Activated naive CD4-positive, alpha-beta T cell treated with anti-CD3 and anti-CD28 coated beads, Interleukin-2, amount 50 U/mL, for 24 hours (primary cell): ENCODE results near the gene SLC25A13.
"Not testable (repeated sequence)": the region's sequence is repeated elsewhere in the genome, so short reads cannot be mapped to it uniquely, and the experiment has no call there.

Source experiments
- H3K27ac Mint-ChIP-seq: one replicate; pipeline ENCODE4 v1.8.0; 2021; ENCODE audit warnings: mild to moderate bottlenecking, mixed read lengths
- H3K27me3 Mint-ChIP-seq: one replicate; pipeline ENCODE4 v1.8.0; 2021; ENCODE audit warnings: mixed read lengths
- H3K36me3 Mint-ChIP-seq: one replicate; pipeline ENCODE4 v1.8.0; 2021; ENCODE audit warnings: mixed read lengths
- H3K4me1 Mint-ChIP-seq: one replicate; pipeline ENCODE4 v1.8.0; 2021; ENCODE audit warnings: mixed read lengths
- H3K4me3 Mint-ChIP-seq: one replicate; pipeline ENCODE4 v1.8.0; 2021; ENCODE audit warnings: mild to moderate bottlenecking, mixed read lengths
- H3K9me3 Mint-ChIP-seq: one replicate; pipeline ENCODE4 v1.8.0; 2021; ENCODE audit warnings: mixed read lengths

Gene SLC25A13, protein sequence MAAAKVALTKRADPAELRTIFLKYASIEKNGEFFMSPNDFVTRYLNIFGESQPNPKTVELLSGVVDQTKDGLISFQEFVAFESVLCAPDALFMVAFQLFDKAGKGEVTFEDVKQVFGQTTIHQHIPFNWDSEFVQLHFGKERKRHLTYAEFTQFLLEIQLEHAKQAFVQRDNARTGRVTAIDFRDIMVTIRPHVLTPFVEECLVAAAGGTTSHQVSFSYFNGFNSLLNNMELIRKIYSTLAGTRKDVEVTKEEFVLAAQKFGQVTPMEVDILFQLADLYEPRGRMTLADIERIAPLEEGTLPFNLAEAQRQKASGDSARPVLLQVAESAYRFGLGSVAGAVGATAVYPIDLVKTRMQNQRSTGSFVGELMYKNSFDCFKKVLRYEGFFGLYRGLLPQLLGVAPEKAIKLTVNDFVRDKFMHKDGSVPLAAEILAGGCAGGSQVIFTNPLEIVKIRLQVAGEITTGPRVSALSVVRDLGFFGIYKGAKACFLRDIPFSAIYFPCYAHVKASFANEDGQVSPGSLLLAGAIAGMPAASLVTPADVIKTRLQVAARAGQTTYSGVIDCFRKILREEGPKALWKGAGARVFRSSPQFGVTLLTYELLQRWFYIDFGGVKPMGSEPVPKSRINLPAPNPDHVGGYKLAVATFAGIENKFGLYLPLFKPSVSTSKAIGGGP

DNA sequence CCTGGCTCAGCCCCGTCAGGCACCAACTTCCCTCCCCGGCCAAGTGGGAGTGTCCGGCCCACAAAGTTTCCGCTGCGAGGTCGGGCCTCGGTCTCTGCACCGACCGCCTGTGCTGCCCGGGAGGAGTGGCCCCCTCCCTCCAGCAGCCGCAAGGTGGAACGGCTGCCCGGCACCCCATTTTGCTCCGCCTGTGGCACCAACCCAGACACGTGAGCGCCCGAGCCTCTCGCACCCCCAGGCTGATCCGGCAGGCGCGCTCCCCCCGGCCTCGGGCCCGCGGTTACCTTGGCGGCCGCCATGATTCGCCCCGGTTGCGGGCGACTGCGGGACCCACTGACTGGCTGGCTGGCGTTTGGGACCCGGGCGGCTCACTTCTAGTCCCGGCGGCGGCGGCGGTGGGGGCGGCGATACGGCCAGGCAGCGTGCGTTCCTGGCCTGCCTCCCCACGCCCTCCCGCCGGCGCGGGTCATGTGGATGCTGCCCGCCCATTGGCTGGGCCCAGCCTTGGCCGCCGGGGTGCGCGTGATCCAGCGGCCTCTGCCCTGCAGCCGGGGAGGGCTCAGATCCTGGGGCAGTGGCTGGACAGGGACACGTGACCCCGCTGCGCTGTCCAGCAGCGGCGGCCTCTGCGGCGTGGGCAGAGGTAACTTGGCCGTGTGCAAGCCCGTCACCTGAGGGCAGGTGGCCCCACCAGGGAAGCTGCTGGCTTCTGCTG is at the start of gene SLC25A13:
SLC25A13 (minus strand) TSS at position 441 of the 715 bp plus-strand sequence; CDS start at position 299, 142 bp downstream.
- Mint-ChIP-seq H3K4me3 (peak within 1 kb of the TSS; percentile 93), H3K4me1 (peaks cover 37% of the 10 kb centered on the region), H3K27me3 (no peaks in the 10 kb centered on the region), H3K9me3 (no peaks in the 10 kb centered on the region), H3K27ac (peak within 1 kb of the TSS; percentile 96), H3K36me3 (peaks cover 5% of the 10 kb centered on the region)

DNA sequence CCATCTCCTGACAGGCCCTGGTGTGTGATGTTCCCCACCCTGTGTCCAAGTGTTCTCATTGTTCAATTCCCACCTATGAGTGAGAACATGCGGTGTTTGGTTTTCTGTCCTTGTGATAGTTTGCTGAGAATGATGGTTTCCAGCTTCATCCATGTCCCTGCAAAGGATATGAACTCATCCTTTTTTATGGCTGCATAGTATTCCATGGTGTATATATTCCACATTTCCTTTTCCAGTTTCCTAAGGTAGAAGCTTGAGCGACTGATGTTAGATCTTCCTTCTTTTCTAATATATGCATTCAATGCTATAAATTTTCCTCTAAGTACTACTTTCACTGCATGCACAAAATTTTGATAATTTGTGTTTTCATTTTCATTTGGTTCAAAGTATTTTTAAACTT is 44.0 kb upstream of the SLC25A13 start:
- not testable (repeated sequence) for H3K36me3 Mint-ChIP-seq, H3K4me3 Mint-ChIP-seq, H3K4me1 Mint-ChIP-seq

DNA sequence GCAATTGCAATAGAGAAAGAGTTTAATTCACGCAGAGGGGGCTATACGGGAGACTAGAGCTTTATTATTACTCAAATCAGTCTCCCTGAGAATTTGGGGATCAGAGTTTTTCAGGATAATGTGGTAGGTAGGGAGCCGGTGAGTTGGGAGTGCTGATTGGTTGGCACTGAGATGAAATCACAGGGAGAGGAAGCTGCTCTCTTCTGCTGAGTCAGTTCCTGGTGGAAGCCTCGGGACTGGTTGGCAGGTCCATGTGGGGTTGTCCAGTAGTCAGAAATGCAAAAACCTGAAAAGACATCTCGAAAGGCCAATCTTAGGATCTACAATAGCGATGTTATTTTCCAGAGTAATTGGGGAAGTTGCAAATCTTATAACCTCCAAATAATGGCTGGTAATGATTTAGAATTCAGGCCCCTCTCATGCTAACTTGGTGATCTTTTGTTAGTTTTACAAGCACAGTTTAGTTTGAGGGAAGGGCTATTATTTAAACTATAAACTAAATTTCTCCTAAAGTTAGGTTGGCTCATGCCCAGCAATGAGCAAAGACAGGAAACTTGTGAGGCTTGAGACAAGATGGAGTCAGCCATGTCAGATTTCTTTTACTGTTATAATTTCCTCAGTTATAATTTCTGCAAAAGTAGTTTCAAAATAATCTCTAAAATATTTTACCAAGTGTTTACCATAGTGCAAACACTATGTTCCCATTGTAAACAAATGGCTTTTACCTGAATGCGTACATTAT is 39.4 kb upstream of the SLC25A13 start:
- Mint-ChIP-seq H3K36me3 (peaks cover 2% of the 10 kb centered on the region), H3K27ac (no peak overlapping the region), H3K27me3 (peaks cover 6% of the 10 kb centered on the region), H3K9me3 (peaks cover 4% of the 10 kb centered on the region), H3K4me3 (no peak overlapping the region), H3K4me1 (no peaks in the 10 kb centered on the region)

More for the DNA sequence above, 44.0 kb upstream of the SLC25A13 start:
- Mint-ChIP-seq H3K9me3 (peaks cover 11% of the 10 kb centered on the region), H3K27me3 (peaks cover 10% of the 10 kb centered on the region)
- H3K27ac Mint-ChIP-seq = not testable (repeated sequence)

DNA sequence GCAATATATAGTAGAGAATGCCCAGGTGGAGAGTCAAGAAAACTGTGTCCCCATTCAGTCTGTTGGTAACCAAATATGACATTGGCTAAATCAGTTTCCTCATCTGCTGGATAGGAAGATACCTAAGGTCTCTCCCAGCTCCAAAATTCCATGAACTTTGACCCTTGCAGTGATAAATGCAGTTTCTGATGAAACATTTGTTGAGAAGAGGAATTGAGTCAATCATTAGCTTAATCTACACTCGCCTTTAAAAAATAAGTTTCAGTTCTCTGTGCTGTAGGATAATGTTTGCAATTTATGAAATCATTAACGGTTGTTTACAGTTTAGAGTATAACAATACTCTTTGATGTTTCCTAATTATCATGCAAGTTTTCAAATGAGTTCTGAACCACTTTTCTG is 38.0 kb upstream of the SLC25A13 start:
- H3K27me3 Mint-ChIP-seq = no peaks in the 10 kb centered on the region

DNA sequence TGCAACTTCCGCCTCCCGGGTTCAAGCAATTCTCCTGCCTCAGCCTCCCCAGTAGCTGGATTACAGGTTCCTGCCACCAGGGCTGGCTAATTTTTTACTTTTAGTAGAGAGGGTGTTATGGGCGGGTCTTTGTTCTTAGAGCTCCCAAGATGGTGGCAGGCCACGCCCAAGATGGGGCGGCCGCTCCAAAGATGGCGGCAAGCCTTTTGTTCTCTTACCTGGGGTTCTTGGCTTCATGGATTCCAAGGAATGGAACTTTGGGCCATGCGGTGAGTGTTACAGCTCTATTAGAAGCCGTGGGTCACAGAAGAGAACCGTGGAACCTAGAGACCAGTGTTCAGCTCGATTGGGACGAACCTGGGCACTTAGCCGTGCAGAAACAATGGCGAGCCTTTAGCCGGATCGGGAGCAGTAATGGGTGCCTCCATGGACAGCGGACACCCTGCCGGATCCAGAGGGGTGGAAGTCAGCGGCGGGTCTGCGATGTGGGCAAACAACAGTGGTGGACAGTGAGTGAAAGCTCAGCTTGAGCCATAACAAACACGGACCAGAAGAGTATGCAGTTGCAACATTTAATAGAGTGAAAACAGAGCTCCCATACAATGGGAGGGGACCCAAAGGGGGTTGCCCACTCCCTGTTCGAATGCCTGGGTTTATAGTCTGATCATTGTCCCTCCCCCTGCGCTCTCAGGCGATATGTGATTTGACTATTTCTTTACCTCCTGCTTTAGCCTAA is 36.5 kb upstream of the SLC25A13 start:
- not testable (repeated sequence) for H3K4me1 Mint-ChIP-seq, H3K4me3 Mint-ChIP-seq, H3K36me3 Mint-ChIP-seq, H3K9me3 Mint-ChIP-seq, H3K27me3 Mint-ChIP-seq
- peak overlapping the region; percentile 30 for H3K27ac Mint-ChIP-seq

More for the DNA sequence above, 38.0 kb upstream of the SLC25A13 start:
- H3K4me1 Mint-ChIP-seq = no peaks in the 10 kb centered on the region
- H3K4me3 Mint-ChIP-seq = no peak overlapping the region
- H3K27ac Mint-ChIP-seq = no peak overlapping the region
- H3K36me3 Mint-ChIP-seq = no peaks in the 10 kb centered on the region
- no peaks in the 10 kb centered on the region for H3K9me3 Mint-ChIP-seq

DNA sequence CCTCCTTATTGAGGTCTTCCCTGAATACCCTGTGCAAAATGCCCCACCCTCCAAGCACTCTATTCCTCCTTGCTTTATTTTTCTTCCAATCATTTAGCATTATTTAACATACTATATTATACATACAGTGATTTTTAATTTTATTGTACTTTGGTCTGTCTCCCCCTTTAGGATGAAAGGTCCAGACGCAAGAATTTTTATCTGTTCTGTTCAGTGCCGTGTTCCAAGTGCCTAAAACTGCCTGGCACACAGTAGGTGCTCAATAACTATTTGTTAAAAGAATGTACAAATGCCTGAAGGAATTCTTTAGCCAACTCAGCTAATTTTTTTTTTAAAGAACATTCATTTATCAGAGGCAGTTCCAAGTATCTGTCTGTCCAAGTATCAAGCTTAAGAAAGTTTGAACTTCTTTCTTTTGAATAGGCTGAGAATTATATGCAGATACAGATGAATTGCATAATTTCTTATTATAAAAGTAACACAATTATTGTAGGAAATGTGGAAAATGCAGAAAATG is 34.1 kb upstream of the SLC25A13 start:
- Mint-ChIP-seq H3K4me1 (no peaks in the 10 kb centered on the region), H3K4me3 (no peak overlapping the region), H3K36me3 (no peaks in the 10 kb centered on the region), H3K27ac (no peak overlapping the region), H3K27me3 (no peaks in the 10 kb centered on the region), H3K9me3 (no peaks in the 10 kb centered on the region)

DNA sequence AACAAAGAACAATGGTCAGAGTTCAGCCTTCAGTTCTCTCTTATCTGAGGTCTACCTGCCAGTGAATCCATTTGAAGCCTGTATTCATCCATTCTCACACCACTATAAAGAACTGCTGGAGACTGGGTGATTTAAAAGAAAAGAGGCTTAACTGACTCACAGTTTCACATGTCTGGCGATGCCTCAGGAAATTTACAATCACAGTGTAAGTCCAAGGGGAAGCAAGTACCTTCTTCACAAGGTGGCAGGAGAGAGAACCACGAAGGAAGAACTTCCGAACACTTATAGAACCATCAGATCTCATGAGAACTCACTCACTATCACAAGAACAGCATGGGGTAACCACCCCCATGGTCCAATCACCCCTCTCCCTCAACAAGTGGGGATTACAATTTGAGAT is 33.0 kb upstream of the SLC25A13 start:
- H3K4me1 Mint-ChIP-seq = no peaks in the 10 kb centered on the region
- no peak overlapping the region for H3K4me3 Mint-ChIP-seq
- H3K27ac Mint-ChIP-seq = no peak overlapping the region
- H3K27me3 Mint-ChIP-seq = no peaks in the 10 kb centered on the region
- no peaks in the 10 kb centered on the region for H3K36me3 Mint-ChIP-seq
- no peaks in the 10 kb centered on the region for H3K9me3 Mint-ChIP-seq

DNA sequence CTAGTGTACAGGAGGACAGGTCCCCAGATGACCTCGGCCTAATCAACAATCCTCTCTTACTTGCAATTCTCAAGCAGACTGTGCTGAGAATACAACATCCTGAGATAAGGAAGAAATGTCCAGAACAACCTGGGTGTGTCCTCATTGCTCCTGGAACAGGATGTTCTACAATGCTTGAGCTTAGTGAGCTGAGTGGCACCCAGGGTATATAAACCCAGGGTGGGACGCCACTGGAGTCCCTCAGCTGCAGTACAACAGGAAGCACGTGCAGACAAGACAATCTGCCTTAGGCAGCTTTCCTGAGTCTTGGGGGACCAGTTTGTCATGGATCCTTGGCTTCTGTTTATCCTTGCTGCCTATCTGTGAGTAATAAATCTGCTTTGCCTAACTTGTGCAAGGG is 27.7 kb upstream of the SLC25A13 start:
- Mint-ChIP-seq H3K9me3 (no peaks in the 10 kb centered on the region), H3K36me3 (no peaks in the 10 kb centered on the region), H3K27me3 (peaks cover 3% of the 10 kb centered on the region), H3K4me1 (no peaks in the 10 kb centered on the region), H3K27ac (no peak overlapping the region), H3K4me3 (no peak overlapping the region)

DNA sequence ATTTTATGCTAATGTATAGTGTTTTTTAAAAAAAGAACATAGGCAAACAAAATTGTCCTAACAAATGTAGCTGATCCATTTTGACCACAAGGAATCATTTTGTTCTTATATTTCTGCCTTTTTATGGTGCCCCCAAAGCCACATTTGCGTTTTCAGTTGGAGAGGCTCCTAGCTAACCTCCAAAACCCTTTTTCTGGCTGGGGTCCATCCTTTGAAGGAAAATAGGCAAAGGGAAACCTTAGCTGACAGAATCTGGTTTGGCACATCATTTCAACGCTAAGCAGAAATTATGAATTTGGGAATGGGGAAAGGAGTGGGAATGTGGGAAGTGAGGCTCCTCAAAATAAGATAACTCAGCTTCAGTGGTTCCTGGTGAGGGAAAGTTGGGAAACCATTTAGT is 25.6 kb upstream of the SLC25A13 start:
- Mint-ChIP-seq H3K36me3 (no peaks in the 10 kb centered on the region), H3K4me1 (no peaks in the 10 kb centered on the region), H3K27me3 (peaks cover 3% of the 10 kb centered on the region), H3K4me3 (no peak overlapping the region), H3K27ac (no peak overlapping the region), H3K9me3 (no peaks in the 10 kb centered on the region)

DNA sequence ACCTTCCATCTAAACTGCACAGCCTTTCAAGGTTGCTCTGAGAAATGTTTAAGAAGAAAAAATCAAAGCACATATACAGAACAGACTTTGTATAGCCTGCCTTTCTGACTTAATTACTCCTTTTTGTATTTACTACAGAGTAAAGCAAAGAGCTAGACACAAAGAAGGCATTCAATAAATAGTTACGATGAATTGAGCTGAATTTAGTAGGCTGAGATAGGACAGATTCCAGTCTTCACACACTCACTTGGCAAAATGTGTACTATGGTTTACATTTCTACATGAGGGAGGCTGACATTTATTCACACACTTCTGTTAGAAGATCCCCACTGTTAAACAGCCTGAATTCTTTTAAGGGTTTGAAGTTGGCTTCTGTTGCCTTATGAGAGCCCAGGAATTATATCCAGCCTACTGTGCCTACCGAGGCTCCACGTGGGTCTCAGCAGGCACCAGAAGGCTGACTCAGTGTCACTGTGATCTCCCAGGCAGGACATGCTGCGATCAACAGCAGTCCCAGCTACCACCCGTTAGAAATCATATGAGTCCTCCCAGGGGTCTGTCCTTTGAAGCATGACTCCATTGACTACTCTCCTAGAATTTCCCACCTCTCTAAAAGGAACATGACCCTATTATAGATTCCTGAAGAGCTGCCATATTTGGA is 24.5 kb upstream of the SLC25A13 start:
- Mint-ChIP-seq H3K36me3 (no peaks in the 10 kb centered on the region), H3K9me3 (no peaks in the 10 kb centered on the region), H3K4me3 (no peak overlapping the region), H3K27me3 (peaks cover 3% of the 10 kb centered on the region), H3K27ac (no peak overlapping the region), H3K4me1 (no peaks in the 10 kb centered on the region)

DNA sequence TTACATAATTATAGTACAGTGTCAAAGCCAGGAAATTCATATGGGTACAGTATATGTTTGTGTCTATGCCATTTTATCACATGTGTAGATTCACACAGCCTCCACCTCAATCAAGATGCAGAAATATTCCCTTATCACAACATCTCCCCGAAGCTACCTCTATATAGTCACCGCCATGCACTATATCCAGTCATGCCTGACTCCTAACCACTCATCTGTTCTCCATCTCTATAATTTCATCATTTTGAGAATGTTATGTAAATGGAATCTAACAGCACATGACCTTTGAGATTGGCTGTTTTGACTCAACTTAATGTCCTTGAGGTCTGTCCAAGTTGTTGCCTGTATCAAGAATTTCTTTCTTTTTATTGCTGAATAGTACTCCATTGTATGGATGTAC is 22.3 kb upstream of the SLC25A13 start:
- no peaks in the 10 kb centered on the region for H3K9me3 Mint-ChIP-seq
- H3K4me1 Mint-ChIP-seq = no peaks in the 10 kb centered on the region
- peaks cover 15% of the 10 kb centered on the region for H3K27me3 Mint-ChIP-seq
- H3K4me3 Mint-ChIP-seq = no peak overlapping the region
- H3K27ac Mint-ChIP-seq = no peak overlapping the region
- peaks cover 2% of the 10 kb centered on the region for H3K36me3 Mint-ChIP-seq

DNA sequence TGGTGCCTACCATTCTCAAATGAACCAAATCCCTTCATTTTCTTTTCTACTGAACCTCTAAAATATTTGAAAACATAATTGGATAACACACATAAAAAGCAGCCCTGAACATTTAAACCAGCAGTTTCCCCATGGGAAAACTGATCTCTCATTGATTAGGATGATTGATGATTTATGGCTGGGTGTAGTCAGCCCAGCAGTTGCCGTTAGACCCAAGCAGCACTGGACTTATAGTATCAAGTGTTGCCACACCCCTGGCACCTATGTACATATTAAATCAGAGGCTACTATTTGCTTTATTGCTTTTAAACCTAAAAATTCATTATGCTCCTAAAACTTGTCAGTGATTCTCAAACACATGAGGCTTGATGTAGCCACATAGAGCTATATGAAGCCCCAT is 20.2 kb upstream of the SLC25A13 start:
- Mint-ChIP-seq H3K36me3 (peaks cover 2% of the 10 kb centered on the region), H3K27ac (no peak overlapping the region), H3K9me3 (no peaks in the 10 kb centered on the region), H3K4me1 (no peaks in the 10 kb centered on the region), H3K27me3 (peaks cover 14% of the 10 kb centered on the region), H3K4me3 (no peak overlapping the region)

DNA sequence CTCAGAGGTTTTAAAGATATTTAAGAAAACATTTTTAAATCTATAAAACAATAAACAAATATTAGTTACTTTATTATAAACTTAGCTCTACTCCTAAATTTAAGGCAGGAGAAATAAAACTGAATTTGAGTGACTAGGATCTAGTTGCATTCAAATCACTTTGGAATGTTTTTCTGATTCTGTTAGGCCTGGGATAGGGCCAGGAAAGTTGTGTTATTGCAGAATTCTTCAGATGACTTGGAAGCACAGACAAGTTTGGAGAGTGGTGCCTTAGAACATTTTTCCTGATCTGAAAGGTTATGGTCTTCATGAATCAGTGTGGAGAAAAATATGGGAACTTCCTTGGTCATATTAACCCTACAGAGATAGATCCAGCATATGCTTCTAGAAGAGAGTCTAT is 15.6 kb upstream of the SLC25A13 start:
- no peaks in the 10 kb centered on the region for H3K9me3 Mint-ChIP-seq
- no peaks in the 10 kb centered on the region for H3K4me1 Mint-ChIP-seq
- peaks cover 2% of the 10 kb centered on the region for H3K36me3 Mint-ChIP-seq
- no peak overlapping the region for H3K4me3 Mint-ChIP-seq
- peaks cover 12% of the 10 kb centered on the region for H3K27me3 Mint-ChIP-seq
- H3K27ac Mint-ChIP-seq = no peak overlapping the region

DNA sequence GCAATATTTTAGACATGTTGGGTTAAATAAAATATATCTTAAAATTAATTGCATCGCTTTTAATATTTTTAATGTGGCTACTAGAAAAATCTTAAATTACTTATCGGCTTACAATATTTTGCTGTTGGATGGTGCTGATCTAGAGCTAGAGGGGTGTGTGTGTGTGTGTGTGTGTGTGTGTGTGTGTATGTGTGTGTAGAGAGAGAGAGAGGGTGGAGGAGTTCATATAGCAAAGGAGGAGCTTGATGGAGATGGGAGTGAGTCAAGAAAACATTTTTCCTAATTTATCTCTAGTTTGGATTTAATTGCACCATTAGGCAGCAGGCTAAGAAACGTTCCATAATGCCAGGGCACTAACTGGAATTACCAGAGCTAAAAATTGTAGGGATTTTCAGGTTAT is 10.4 kb upstream of the SLC25A13 start:
- peaks cover 3% of the 10 kb centered on the region for H3K27me3 Mint-ChIP-seq
- H3K9me3 Mint-ChIP-seq = no peaks in the 10 kb centered on the region
- no peaks in the 10 kb centered on the region for H3K36me3 Mint-ChIP-seq
- H3K4me1 Mint-ChIP-seq = no peaks in the 10 kb centered on the region
- H3K4me3 Mint-ChIP-seq = no peak overlapping the region
- H3K27ac Mint-ChIP-seq = no peak overlapping the region
